Cardiac fibroblast (primary cell): ENCODE results near the gene DPYSL3.

Source experiments
- DNase-seq, 2 donors: peaks; one replicate each; pipeline versions ENCODE4 v3.0.0 to v3.0.0-alpha.2; 2010; ENCODE audit warnings: low read depth in 2 of 2
- H3K4me3 ChIP-seq, 2 donors: replicated peaks in 1 of 2; 1 replicate in 1 of 2; 2 replicates in 1 of 2; pipeline ENCODE4 v1.5.1; 2011; ENCODE audit warnings: low read depth in 2 of 2, low read length in 2 of 2, mild to moderate bottlenecking in 2 of 2, moderate library complexity in 1 of 2
- TF ChIP-seq, protein P1 (sequence below): IDR thresholded peaks from one replicate; pipeline ENCODE4 v1.5.1; 2011; ENCODE audit warnings: low read depth, mild to moderate bottlenecking, low read length, inconsistent platforms

The DPYSL3 gene

GRCh38 chr5:147507480-147508126 is 2.3 kb downstream of the DPYSL3 start:
- TF ChIP-seq, protein P1, sequence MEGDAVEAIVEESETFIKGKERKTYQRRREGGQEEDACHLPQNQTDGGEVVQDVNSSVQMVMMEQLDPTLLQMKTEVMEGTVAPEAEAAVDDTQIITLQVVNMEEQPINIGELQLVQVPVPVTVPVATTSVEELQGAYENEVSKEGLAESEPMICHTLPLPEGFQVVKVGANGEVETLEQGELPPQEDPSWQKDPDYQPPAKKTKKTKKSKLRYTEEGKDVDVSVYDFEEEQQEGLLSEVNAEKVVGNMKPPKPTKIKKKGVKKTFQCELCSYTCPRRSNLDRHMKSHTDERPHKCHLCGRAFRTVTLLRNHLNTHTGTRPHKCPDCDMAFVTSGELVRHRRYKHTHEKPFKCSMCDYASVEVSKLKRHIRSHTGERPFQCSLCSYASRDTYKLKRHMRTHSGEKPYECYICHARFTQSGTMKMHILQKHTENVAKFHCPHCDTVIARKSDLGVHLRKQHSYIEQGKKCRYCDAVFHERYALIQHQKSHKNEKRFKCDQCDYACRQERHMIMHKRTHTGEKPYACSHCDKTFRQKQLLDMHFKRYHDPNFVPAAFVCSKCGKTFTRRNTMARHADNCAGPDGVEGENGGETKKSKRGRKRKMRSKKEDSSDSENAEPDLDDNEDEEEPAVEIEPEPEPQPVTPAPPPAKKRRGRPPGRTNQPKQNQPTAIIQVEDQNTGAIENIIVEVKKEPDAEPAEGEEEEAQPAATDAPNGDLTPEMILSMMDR = no peak
- peak overlapping the region; percentile 79 to 87 for H3K4me3 ChIP-seq
- peak; percentile 68 to 74 for DNase-seq

GRCh38 chr5:147504535-147504934 is 5.3 kb downstream of the DPYSL3 start:
- H3K4me3 ChIP-seq = no peak overlapping the region
- TF ChIP-seq, protein P1 = no peak
- peak in 1 of 2 donors; percentile 17 for DNase-seq

DNA sequence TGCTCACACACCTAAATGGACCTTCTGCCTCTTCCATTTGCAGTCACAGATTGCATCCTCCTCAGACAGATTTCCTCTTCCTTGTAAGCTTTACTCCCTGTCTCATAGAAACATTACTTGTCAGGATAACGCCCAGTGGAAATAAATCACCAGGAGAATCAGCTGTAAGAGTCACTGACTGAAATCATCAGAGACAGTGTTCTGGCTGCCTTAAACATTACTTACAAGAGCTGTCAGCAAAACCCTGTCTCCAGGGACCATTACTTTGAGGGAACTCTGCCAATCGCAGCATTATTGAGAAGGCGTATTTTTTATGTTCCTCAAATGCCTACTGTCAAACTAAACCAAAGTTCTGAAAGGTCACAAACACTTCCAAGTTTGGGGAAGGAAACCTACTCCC is 5.9 kb downstream of the DPYSL3 start:
- DNase-seq = peak; percentile 84 to 88
- TF ChIP-seq, protein P1 = no peak
- no peak overlapping the region for H3K4me3 ChIP-seq

GRCh38 chr5:147490989-147491388 is 18.9 kb downstream of the DPYSL3 start:
- DNase-seq = peak; percentile 15 to 48
- no peak overlapping the region for H3K4me3 ChIP-seq
- TF ChIP-seq, protein P1 = no peak

- no peak for DNase-seq
- H3K4me3 ChIP-seq = no peak overlapping the region
- TF ChIP-seq, protein P1 = no peak
Observed at GRCh38 chr5:147487031-147487750, 22.7 kb downstream of the DPYSL3 start.

DNA sequence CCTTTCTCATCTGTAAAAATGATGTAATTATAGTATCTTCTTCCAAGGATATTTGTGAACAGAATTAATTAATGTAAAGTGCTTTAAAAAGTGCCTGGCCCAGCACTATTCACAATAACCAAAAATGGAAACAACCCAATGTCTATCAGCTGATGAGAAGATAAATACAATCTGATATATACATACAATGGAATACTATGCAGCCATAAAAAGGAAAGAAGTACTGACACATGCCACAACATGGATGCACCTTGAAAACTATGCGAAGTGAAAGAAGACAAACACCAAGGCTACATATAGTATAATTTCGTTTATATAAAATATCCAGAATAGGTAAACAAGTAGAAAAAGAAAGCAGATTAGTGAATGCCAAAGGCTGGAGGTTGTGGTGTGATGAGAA is 24.1 kb downstream of the DPYSL3 start:
- no peak overlapping the region for H3K4me3 ChIP-seq
- TF ChIP-seq, protein P1 = no peak
- DNase-seq = no peak

GRCh38 chr5:147485046-147485445 is 24.8 kb downstream of the DPYSL3 start:
- TF ChIP-seq, protein P1 = no peak
- peak; percentile 42 to 55 for DNase-seq

More at GRCh38 chr5:147485046-147485445, 24.8 kb downstream of the DPYSL3 start:
- H3K4me3 ChIP-seq = no peak overlapping the region
